G401.6 (cell line): ENCODE results near the gene MCM3AP.
"Not testable (repeated sequence)": the region's sequence is repeated elsewhere in the genome, so short reads cannot be mapped to it uniquely, and the experiment has no call there.

Source experiments
- FAIRE-seq: peaks from 2 replicates; lab custom pipeline; 2012; peaks lifted over from hg19 to GRCh38; lab: Jason Lieb, UNC

Gene MCM3AP

GRCh38 chr21:46268371-46268770 lies 17.0 kb downstream of the MCM3AP start:
- no peak for FAIRE-seq

GRCh38 chr21:46266946-46267345 lies 18.5 kb downstream of the MCM3AP start:
- FAIRE-seq: no peak

- FAIRE-seq: no peak
Measured at GRCh38 chr21:46265736-46266525, 19.5 kb downstream of the MCM3AP start.

- FAIRE-seq: no peak
Measured at GRCh38 chr21:46264690-46265144, 20.7 kb downstream of the MCM3AP start.

GRCh38 chr21:46264046-46264689 lies 21.2 kb downstream of the MCM3AP start:
- no peak for FAIRE-seq

GRCh38 chr21:46256501-46256994 lies 28.9 kb downstream of the MCM3AP start:
- FAIRE-seq: no peak

- FAIRE-seq: no peak
Measured at GRCh38 chr21:46255758-46256337, 29.6 kb downstream of the MCM3AP start.

GRCh38 chr21:46255166-46255565 lies 30.2 kb downstream of the MCM3AP start:
- no peak for FAIRE-seq

GRCh38 chr21:46254208-46254975 lies 31.0 kb downstream of the MCM3AP start:
- no peak for FAIRE-seq

GRCh38 chr21:46253610-46254124 lies 31.7 kb downstream of the MCM3AP start:
- no peak for FAIRE-seq

- no peak for FAIRE-seq
Measured at GRCh38 chr21:46252840-46253239, 32.6 kb downstream of the MCM3AP start.

GRCh38 chr21:46250146-46250725 lies 35.2 kb downstream of the MCM3AP start:
- no peak for FAIRE-seq

GRCh38 chr21:46248827-46249226 lies 36.6 kb downstream of the MCM3AP start:
- no peak for FAIRE-seq

- no peak for FAIRE-seq
Measured at GRCh38 chr21:46248422-46248782, 37.0 kb downstream of the MCM3AP start.

GRCh38 chr21:46247699-46248421 lies 37.6 kb downstream of the MCM3AP start:
- FAIRE-seq: no peak

GRCh38 chr21:46246345-46246744 lies 39.1 kb downstream of the MCM3AP start:
- FAIRE-seq: no peak

GRCh38 chr21:46245213-46245915 lies 40.0 kb downstream of the MCM3AP start:
- FAIRE-seq: no peak

GRCh38 chr21:46244602-46245001 lies 40.8 kb downstream of the MCM3AP start:
- no peak for FAIRE-seq

- FAIRE-seq: no peak
Measured at GRCh38 chr21:46243960-46244361, 41.5 kb downstream of the MCM3AP start.

- no peak for FAIRE-seq
Measured at GRCh38 chr21:46243325-46243724, 42.1 kb downstream of the MCM3AP start.

- FAIRE-seq: not testable (repeated sequence)
Measured at GRCh38 chr21:46241577-46241976, 43.8 kb downstream of the MCM3AP start.
